Cortex of kidney (tissue), 1 donor: ENCODE results near the gene RAD51B.

Experiments used
- DNase-seq: peaks from one replicate; lab custom pipeline; 2025; lab: John Stamatoyannopoulos, UW

The RAD51B gene

DNA sequence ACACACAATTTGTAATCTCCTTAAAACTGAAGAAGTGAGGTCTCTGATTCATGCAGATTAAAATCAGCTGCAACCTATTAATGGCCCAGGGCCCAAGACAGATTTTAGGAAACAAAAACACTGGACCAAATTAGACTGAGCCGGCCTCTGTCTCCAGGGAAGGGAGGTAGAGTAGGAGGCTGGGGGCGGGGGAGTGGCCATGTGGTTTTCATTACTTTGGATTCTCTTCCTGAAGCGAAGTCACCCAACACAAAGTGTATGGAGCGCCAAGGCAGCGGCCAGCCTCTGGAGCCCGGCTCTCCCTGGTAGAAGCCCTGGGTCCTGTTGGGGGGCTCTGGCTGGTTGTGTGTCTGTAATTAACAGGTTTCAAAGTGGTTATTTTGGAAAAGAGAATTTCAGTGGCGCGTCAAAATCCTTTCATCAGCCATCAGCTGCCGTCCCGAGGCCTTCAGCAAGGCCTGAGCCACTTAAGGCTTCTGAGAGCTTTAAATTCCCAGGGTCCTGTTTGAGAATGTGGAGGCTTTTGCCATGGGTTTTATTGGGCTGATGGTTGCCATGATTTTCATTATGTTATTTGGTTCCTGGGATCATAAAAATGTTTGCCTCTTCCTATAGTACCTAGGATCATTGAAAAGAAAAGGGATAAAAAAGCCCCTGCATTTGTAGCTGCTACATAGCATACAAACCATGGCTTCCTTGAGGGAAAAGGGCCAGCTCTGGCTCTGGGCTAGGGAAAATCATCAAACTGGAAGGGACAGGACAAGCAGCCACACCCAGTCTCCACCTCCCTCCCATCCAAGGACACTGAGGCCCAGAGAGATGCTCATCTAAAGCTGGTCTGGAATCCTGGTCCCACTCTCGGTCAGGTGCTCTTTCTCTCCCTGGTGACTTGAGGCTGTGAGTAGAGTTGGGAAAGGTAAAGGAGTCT is 690.9 kb downstream of the RAD51B start:
- DNase-seq, result no peak

DNA sequence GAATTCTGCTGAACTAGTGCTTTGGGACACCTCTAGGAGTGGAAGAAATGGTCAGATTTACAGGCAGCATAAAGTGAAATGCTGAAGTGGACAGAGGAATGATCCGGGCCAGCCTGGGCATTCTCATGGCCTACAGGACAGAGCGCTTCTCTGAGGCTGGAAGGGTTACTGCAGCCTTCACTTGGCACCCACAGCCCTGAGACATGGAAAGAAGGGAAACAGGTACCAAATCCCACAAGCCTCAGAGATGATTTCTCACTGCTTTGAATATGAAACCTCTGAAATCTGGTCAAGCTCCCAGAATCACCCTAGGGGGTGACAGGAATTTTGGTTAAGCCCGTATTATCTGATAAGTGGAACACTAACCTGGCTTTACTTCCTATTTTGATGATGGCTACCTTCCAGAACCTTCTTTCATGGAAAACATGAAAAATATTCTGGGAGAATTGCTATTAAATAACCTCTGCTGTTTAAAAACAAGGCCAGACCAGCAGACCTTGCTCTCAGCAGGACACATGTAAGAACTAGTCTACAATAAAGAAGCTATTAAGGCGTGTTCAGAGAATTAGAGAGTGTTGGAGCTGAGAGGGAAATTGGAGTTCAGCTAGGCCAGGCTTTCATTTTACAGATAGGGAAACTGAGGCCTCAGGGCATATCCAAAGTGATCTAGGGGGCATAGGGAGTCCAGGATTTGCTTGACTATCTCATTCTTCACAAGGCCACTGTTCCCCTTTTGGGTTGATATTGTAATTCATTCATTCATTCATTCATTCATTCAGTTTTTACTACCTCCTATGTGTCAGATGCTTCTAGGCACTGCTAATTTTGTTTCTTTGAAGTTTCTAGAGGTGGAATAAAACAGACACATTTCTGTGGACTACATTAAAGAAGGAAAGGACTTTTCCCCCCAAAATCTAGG is 691.8 kb downstream of the RAD51B start:
- DNase-seq, result no peak

DNA sequence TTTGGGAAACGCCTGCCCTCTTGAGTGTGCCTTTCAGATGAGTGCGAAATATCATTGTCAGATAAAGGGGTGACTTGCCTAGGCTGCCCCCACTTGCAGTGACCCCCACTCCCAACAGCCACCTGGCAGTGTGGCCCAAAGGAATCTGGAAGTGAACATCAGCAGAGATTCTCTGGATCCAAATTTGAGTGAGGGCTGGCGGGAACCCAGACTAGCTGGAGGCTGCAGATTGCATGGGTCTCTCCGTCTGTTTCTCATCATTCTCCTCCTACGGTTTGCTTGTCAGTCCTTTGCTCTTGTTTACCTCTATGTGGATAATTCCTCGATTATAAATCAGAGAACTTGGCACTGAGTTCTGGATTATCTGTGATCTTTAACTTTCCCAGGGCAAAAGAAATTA is 692.5 kb downstream of the RAD51B start:
- no peak for DNase-seq

DNA sequence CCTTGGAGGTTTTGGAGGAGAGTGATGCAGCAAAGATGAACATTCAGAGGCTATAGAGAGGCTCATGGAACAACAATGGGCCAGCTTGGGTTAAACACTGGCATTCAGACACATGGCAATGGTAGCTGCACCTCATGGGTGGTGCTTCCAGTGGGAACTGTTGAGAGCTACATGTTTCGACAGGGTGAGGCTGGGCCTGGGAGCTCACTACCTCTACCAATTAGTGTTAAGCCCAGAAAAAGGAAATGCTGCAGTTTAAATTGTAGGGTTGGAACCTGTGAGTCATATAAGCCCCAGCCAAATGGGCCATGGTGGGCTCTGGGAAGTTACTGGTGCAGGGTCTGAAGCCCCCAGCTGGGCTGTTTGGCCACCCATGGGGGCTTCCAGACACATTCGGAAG is 693.6 kb downstream of the RAD51B start:
- no peak for DNase-seq

DNA sequence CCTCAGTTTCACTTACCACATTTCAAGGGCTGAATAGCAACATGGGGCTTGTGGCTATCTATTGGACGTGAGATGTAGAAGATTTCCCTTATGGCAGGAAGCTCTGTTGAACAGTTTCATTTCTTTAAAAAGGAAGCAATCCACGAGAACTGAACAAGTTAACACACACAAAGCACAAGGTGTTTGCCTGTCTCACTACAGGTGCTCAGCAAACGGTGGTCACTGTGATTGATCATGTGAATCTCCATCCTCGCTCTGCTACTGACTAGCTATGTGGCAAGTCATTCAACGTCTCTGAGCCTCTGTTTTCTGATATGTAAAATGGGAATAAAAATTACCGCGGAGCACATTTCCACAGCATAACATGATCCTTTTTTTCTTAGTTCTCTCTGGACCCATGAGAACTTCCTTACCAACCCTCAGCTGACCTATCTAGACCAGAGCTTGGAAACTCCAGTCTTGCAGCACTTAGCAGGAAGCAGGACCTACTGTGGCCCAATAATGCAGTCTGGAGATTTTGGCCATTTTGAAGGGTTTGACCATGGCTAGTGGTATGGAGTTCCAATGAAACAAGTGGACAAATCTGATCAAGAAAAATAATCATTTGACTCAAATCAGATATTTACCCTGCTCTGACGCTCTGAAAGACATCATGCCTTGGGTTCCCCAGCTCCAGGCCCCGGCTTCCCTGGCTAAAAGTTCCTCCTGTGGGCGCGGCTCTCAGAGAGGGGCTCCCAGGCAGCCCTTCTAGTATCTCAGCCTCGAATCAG is 694.4 kb downstream of the RAD51B start:
- DNase-seq, result no peak

DNA sequence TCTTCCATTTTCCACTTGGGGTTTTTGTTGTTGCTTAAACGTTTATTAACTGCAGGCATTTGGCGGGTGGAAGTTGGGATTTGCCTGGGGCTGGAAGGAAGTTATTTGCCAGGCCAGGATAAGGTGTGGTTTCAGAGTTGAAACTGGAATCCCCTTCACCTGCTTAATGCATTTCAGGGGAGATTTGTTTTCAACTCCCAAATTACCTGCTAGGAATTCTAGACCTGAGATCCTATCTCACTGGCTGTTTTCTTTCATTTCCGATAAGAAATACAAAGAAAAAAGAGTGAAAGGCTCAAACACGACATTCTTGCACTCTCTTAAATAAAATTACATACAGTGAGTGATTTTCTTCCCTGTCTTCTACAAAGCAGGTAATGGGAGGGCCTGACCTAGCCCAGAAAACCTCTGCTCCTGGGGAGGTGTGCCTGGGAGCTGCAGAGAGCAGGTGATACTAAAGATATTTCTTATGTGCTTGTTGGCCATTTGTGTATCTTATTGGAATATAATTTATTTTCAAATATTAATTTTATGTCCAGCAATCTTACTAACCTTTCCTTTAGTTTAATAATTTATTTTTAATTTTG is 695.1 kb downstream of the RAD51B start:
- DNase-seq, result no peak

DNA sequence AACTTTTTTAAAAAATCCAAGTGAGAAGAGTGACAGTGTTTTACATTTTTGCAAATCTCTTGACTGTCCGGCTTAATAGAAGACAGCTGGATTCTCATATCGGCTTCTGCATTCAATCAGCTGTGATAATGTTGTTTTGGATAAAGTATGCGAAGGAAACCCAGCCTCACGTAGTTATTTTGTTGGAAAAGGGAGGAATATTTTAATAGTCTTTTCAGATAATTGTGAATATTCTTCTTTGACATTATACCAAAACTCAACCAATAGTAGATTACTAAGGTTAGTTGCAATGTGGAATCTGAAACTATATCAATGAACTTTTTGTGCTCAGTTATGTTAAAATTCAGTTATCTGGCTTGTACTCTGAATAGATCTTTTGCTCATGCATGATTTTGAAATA is 696.8 kb downstream of the RAD51B start:
- DNase-seq, result no peak

DNA sequence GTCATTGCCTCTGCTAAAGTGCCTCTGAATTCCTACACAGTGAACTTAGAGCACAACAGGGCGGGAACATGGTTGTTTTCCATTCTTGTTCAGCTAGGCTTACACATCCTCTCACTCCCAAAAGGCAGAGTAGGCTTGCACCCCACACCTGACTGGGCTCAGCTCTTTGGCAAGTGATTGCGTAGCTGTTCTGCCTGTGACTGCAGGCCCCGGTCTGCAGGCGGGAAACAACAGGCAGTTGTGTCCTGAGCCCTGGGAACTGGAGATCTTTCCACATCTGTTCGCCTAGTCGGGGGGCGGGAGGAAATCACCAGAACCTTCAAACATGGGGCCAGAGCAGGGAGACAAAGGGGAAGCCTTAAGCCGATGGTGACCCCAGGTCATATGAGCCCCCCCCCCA is 698.6 kb downstream of the RAD51B start:
- DNase-seq, result no peak

DNA sequence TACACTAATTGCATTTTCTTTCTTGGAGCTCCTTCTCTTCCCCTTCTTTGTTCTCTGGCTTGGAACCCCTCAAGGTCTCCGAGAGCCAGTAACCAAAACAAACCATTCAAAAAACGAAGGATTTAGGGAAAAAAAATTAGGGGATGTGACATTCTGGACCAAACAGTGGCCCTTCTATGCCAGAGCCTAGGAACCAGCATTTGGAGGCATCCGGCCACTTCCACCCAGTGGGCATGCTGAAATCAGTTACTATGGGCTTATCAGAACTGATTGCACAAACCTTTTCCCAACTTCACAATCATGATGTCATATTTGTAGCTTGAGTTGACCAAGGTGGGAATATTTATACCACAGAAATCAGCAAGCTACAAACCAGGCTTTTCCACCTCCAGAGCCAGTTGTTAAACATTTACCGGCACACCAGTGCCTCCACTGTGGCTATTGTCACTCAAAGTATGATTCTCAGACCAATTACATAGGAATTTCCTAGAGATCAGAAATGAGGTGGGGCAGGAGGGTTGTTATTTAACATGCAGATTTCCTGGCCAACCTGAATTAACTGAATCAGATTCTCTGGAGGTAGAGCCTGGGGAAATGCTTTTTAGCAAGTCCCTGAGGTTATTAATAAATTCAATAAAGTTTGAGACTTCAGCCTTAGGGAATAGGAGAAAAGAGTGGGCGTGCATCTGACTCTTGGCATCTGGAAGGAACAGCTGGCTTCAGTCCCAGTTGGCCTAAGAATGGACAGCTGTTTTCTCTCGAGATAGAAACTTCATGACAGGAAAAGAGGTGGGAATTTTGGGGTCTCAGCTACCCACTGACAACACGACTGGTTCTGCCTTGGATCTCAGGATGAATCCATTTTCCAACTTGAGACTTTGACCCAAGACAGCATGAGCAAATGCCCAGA is 699.4 kb downstream of the RAD51B start:
- no peak for DNase-seq

DNA sequence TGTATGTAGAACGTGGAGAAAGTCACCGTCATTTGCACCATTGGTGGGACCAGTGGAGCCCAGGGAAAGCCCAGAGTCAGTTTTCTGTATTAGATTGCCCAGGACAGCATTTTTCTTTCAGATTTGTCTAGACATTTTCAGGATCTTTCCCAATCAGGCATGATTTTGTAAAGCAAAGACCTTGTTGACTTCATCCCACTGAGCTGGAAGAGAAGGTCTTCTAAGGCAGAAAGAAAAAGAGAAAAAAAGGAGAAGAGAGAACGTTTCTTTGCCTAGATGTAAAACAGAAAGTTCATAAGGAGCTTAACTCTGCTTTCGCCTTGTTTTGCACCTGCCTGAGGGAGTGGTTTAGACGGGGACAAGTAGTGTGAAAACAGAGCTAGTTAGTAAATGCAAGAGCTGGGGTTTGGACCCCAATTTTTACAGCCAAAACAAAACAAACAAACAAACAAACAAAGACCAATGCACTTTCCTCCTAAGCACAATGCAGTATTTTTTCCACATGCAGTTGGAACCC is 700.1 kb downstream of the RAD51B start:
- DNase-seq, result no peak

DNA sequence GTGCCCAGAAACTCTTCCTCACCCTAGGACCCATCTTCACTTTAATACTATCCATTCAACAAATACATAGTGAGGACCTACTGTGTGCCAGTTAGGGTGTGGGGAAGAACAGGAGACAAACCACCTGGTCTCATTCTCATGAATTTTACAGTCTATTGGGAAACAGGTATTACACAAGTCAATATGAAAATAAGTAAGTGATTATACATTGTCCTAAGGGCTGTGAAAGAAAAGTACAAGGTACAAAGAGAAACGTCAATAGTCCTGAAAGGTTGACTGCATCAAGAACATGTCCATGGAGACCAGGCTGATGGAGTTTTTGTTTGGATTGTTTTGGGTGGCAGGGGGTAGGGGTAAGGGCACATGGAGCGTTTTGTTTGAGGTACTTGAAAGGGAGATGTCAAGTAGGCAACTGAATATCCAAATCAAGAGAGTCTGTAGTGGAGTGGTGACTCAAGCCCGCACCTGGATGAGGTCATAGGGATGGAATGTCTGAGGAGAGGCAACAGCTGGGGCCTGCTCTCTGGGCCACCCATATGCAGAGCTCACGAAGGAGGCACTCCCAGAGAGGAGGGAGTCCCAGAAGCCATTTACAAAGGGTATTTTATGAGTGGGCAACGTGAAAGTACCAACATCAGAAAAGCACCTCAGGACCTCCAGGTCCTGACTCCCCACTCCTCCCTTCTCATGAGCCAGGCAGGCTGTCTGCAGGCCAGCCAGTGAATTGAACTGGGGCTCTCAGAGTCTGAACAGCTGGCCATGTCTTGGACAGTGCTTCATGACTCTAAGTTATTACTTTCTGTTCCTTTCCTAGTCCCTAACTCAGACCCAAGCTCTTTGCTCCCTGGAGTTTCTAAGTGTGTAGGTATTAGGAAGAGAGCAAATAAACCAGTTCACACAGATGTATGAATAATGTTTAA is 701.3 kb downstream of the RAD51B start:
- no peak for DNase-seq

DNA sequence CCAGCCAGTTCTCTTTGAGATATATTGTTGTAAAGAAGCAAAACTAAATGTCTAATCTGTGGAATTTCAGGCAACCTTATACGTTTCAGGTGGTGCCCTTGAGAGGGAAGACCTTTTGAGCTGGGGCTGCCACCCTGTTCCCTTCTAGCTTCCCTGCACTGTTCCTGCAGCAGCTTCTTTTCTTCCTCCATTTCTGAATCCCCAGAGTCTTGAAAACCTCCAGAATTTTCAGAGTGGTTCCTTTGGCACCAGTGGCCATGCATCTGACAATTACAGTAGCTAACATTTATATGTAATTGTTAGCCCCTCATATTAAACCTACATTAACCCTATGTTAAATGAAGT is 702.0 kb downstream of the RAD51B start:
- no peak for DNase-seq

DNA sequence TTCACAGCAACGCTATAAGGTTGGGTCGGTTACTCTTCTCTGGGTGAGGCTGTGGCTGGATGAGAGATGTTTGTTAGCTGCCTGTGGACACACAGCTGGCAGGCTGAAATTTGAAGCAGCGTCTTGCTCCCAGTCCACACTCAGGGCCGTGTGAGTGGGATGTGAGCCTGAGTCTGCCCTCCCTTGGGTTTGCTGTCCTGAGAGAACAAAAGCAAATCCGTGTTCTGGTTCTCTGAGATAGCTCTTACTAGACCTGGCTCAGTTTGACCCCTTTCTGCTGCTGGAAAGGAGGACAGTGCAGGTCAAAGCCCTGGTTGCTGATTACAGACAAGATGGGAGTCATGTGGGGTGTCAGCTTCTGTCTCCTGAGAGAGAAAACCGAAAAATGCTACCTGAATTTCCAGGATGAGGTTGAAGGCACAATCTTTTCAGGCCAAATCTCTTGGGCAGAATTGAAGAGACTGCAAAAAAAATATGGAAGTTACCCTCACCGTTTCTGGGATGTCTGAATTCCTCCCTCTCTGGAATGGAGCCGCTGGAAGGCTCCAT is 702.5 kb downstream of the RAD51B start:
- DNase-seq, result no peak

DNA sequence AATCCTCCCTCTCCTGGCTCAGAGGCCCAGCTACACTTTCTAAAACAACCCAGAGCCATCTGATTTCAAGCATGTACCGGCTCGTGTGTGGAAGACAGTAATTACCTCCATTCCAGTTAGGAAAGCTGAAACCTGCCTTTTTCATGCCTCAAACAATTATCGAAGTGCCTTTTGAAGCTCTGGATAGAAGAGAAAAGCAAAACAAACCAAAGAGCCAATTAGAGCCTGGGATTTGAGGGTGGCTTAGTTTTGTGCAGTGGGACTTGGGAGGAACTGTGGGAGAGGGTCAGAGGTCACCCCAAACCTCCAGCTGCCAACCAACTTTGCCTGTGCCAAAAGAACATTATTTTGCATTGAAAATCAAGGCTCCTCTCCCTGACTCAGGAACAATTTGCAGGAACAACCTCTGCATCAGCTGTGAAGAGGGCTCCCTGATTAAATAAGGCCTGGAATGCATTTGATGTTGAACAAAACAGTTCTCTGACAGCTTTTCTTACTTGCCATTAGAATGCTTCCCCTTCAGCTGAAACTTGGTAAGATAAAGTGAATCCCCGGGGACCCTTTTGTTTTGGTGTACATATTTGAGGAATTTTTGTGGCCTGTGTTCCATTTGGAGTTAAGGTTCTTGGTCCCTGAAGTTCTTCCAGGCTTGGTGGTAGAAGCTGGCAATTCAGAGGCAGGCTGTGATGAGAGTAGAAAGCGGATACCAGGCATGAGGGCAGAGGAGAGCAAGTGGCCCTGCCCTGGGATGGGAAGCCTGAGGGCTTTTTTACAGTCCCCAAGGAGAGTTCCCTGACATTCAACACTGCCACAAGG is 703.1 kb downstream of the RAD51B start:
- no peak for DNase-seq

DNA sequence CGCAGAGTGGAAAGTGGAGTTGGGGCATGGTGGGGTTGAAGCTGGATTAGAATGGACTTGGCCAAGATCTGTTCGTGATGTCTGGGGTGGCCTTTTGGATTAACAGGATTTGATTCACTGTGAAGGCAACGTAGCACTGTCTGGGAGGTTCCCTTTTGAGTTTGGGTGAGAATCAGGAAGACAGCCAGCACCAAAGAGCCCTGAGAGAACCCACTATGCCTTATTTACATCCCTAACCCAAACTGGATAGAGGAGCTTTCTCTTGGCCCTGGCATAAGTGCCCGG is 703.7 kb downstream of the RAD51B start:
- DNase-seq, result no peak

DNA sequence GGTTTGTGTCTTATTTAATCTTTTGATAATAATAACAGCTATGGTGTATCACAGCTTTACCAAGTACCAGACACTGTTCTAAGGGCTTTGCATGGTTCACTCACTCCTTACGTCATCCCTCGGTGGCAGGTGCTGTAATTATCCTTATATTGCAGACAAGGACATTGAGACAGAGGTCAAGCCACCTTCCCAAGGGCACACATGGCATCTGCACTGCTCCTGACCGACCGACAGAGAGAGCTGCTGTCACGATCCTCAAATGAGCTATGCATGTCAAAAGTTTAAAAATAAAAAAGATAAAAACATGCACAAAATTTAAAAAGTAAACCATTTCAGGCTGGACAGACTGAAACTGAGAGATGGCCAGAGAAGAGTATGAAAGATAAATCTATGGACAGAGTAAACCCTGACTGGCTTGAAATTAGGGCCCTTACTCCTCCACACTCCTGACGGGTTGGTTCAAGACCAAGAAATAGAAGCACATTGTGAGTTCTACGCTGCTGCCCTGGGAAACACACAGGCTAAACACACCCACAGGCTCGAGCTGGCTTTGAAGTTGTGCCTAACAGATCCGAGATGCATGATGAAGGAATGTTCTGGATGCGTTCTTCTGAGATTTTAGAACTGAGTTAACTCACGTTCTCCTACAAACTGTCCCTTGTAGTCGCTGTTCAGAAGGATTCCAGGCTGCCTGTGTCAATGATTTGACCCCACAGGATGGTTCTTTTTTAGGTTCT is 704.6 kb downstream of the RAD51B start:
- DNase-seq, result no peak

DNA sequence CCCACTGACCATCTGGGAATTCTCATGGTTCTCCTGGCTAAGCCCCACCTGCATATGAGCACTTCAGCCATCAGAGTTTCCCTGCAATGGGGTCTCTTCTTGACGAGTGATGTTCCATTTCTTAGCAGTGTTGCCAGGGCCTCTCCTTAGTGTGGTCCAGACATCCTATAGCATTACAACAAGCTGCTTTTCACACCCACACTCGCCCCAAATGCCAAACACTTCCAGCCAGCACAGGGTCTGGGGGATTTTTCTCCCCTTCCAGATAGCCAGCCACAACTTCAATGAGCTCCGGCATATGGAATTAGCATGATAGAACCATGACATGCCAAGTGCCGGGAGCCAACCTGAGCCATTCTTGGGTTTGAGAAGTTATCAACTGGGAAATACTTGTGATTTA is 705.9 kb downstream of the RAD51B start:
- no peak for DNase-seq
